GM04504 (cell line): ENCODE data around the gene TRIO.
"Not testable (repeated sequence)": the region's sequence is repeated elsewhere in the genome, so short reads cannot be mapped to it uniquely, and the experiment has no call there.

Experiments
- DNase-seq: peaks from one replicate; pipeline ENCODE4 v3.0.0-alpha.2; 2012; ENCODE audit warnings: low read depth

The TRIO gene

DNA sequence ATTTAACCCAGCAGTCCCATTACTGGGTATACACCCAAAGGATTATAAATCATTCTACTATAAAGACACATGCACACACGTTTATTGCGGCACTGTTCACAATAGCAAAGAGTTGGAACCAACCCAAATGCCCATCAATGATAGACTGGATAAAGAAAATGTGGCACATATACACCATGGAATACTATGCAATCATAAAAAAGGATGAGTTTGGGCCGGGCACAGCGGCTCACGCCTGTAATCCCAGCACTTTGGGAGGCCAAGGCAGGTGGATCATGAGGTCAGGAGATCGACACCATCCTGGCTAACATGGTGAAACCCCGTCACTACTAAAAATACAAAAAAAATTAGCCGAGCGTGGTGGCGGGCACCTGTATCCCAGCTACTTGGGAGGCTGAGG, 249.4 kb downstream of the TRIO start:
- not testable (repeated sequence) for DNase-seq

DNA sequence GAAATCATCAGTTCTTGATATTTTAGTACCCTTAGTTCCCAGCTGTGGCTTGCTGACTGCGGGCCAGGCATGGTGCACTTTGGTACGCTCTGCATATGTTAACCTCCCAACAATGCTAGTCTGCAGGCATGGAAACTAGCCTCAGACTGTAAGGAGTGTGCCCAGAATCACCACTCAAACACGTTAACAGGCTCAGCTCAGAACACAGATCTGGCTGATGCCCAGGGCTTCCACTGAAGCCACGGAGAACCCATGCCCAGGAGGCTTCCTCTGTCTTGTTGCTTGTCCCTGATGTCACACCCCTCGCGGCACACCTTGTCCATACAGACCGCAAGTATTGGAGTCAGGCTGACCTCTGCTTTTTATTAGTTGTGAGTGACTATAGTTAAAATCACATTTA, 251.2 kb downstream of the TRIO start:
- DNase-seq: no peak

GRCh38 chr5:14395411-14395810, 252.3 kb downstream of the TRIO start:
- DNase-seq: no peak

GRCh38 chr5:14396066-14396465, 252.9 kb downstream of the TRIO start:
- no peak for DNase-seq

DNA sequence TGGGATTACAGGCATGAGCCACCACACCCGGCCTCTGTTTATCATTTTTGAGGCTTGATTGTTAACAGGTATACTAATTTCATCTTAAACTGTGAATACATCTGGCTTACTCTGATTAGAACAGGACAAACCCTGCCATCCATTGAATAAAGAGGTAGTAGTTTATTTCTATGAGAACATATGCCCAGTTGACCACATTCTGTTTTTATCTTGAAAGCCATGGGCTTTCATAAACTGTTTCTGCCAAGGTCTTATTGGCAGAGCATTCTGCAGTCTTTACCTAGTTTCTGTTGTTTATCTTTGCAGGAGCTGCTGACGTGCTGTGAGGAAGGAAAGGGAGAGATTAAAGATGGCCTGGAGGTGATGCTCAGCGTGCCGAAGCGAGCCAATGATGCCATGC, 253.6 kb downstream of the TRIO start:
- no peak for DNase-seq

- DNase-seq: peak; percentile 64
Measured at GRCh38 chr5:14397717-14398116, 254.6 kb downstream of the TRIO start.

- DNase-seq: no peak
Measured at GRCh38 chr5:14399054-14399692, 256.0 kb downstream of the TRIO start.

GRCh38 chr5:14400085-14400484, 256.9 kb downstream of the TRIO start:
- DNase-seq: peak; percentile 52

GRCh38 chr5:14400611-14401010, 257.5 kb downstream of the TRIO start:
- DNase-seq: no peak

DNA sequence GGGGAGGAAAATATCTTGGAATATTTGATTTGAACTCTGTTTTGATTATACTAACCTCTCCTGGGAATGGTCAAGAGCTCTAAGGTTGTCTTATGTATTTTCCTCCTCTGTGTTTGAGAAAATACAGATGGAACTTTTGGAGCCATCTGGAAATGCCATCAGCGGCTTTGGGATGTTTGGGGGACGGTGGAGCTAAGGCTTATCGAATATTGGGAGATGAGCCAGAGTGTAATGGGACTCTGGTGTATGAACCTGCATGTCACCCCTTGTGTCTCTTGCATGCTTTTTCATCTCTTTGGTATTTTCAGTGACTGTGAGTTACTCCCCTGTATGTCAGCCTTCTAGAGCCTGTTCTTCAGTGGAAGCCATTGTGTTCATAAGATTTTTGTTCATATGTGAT, 258.5 kb downstream of the TRIO start:
- DNase-seq: no peak

GRCh38 chr5:14402424-14402823, 259.3 kb downstream of the TRIO start:
- DNase-seq: no peak

- DNase-seq: no peak
Measured at GRCh38 chr5:14404780-14405179, 261.6 kb downstream of the TRIO start.

GRCh38 chr5:14405267-14405666, 262.1 kb downstream of the TRIO start:
- DNase-seq: no peak

DNA sequence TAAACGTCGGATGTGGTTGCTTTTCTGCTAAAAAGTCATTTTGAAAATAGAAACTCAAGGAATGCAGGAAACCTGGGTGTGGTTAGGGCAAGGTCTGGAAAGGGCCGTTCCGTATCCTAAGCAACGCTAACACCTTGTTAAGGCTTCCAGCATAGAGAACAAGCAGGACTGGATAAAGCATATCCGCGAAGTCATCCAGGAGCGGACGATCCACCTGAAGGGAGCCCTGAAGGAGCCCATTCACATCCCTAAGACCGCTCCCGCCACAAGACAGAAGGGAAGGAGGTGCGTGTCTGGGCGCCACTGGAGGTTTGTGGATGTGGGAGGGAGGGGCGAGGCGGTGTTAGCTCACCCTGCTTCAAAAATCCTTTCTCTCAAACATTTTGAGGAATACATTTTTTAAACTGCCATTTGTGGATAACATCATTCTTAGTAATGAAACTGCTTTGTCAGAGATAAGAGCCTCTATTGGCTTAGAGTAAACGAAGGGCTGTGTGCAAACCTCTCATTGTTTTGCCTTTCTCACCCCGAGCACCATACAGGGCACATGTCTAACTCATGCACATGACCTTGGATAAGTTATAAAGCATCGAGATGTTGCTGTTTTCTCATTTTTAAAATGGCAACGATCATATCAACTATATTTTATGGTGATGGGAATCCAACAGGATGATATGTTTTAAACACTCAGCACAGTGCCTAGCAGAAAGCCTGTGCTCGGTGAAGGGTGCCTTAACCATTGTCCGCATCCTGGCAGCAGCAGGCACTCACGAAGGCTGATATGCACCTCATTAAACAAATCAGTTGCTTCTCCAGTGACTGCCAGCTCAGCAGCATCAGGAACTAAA, 262.8 kb downstream of the TRIO start:
- no peak for DNase-seq

GRCh38 chr5:14406554-14406849, 263.4 kb downstream of the TRIO start:
- peak; percentile 56 for DNase-seq

- no peak for DNase-seq
Measured at GRCh38 chr5:14407051-14407450, 263.9 kb downstream of the TRIO start.

GRCh38 chr5:14407746-14408175, 264.6 kb downstream of the TRIO start:
- no peak for DNase-seq

GRCh38 chr5:14408969-14409586, 265.9 kb downstream of the TRIO start:
- DNase-seq: no peak

DNA sequence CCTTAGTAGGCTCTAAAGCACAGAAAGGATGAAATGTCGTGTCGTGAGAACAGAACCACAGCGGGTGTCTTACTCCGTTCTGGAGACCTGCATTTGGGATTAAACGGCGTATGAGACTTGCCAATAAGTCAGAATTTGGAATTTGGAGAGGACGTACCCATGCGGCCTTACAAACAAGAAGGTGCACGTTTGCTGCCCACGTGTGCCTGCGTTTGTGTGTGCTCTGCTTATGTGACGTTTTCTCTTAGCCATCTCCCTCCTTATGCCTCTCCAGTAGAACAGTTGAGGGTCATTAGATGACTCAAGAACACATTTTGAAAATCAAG, 266.9 kb downstream of the TRIO start:
- DNase-seq: no peak

- DNase-seq: no peak
Measured at GRCh38 chr5:14410394-14411201, 267.5 kb downstream of the TRIO start.

DNA sequence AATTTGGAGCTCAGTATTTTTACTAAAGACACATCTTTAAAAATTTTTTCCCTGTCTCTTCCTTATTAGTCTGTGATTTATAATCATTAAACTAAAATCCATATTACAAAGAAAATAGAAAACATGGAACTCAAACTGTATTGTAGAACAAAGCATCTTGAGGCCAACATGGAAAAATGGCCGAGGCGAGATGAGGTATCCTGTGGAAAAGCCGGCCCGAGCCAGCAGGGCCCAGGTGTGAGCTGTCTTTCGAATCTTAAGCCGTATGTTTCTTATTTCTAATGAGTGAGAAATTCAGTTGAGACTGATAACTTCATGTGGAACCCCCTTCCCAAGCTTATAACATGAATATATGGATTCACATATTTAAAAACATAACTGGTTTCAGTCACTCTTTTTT, 268.1 kb downstream of the TRIO start:
- no peak for DNase-seq

DNA sequence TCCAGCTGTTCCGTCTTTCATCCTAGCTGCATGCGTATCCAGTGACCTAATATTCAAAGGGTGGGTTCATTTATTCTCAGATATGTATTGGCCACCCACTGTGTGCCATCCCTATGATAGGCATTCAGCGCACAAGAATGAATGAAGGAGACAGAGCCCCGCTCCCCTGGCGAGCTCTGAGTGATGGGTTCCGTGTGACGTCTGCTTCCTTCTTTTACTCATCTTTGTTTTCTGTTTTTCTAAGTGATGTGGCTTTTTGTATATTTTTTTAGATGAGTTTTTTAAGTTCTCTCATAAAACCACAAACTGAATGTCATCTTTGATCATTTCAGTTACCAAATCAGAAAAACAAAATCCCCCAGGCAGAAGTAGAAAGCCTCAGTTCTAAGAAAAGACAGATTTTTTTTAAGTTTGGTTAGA, 270.2 kb downstream of the TRIO start:
- DNase-seq: no peak

- DNase-seq: no peak
Measured at GRCh38 chr5:14414007-14414406, 270.9 kb downstream of the TRIO start.
